ENCODE results near the gene SUZ12.
"Not testable (repeated sequence)": the region's sequence is repeated elsewhere in the genome, so short reads cannot be mapped to it uniquely, and the experiment has no call there.

Gene SUZ12

DNA sequence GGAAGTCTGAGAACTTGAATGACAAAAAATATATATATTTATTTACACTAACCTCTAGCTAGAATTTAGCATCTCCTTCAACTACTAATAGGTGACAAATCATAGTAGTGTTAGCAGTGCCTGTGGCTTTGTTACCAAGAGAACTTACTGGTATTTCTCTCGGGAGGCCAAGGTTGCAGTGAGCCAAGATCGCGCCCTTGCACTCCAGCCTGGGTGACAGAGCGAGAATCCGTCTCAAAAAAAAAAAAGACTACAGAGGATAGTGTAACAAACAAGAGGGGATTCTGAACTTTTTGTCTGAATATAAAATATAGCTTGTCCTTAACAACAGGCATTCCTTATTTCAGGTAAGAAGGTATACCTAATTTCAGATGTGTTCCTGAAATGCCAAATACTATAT is 1.3 kb upstream of the SUZ12 start:
- no peak overlapping the region for H3K4me2 ChIP-seq (ENCODE audit: low read length)
- no peak for DNase-seq
- H3K4me1 ChIP-seq (ENCODE audit: control insufficient read depth in 1 of 2, insufficient read depth in 2 of 2, low read length in 2 of 2), result no peaks in the 10 kb centered on the region
- no peak overlapping the region for H3K4me3 ChIP-seq (ENCODE audit: low read depth, low read length)
- no peak overlapping the region for H2BK5ac ChIP-seq (ENCODE audit: low read depth, low read length, poor library complexity)
- H4K91ac ChIP-seq (ENCODE audit: low read depth, low read length), result no peak overlapping the region
- H4K8ac ChIP-seq (ENCODE audit: low read depth, low read length), result no peak overlapping the region
- no peak overlapping the region for H4K12ac ChIP-seq (ENCODE audit: low read depth, low read length)
- no peak overlapping the region for H2BK12ac ChIP-seq (ENCODE audit: low read length)
- H2BK120ac ChIP-seq (ENCODE audit: insufficient read depth, low read length, poor library complexity), result no peak overlapping the region
- H2AK5ac ChIP-seq (ENCODE audit: low read length), result no peak overlapping the region
- H3K9ac ChIP-seq (ENCODE audit: low read length), result no peak overlapping the region
- WGBS (ENCODE audit: extremely low coverage, insufficient coverage, insufficient read length), result no CpG with 5 or more reads among the region's 5 CpGs
- H3K27ac ChIP-seq (ENCODE audit: low read depth, low read length), result no peak overlapping the region
- H3K79me1 ChIP-seq (ENCODE audit: low read length), result peaks cover 6% of the 10 kb centered on the region
- H3K18ac ChIP-seq (ENCODE audit: low read length), result no peak overlapping the region
- no peaks in the 10 kb centered on the region for H3K36me3 ChIP-seq (ENCODE audit: control insufficient read depth in 1 of 2, insufficient read depth in 2 of 2, low read length in 2 of 2)
- H3K23ac ChIP-seq (ENCODE audit: low read length), result no peak overlapping the region
- H3K14ac ChIP-seq (ENCODE audit: low read length), result no peak overlapping the region
- no peaks in the 10 kb centered on the region for H3K27me3 ChIP-seq (ENCODE audit: insufficient read depth, low read length)
- H3K79me2 ChIP-seq (ENCODE audit: control insufficient read depth, insufficient read depth, low read length, poor library complexity), result peaks cover 3% of the 10 kb centered on the region
- H3K4ac ChIP-seq (ENCODE audit: low read depth, low read length), result no peak overlapping the region
- no peak overlapping the region for H2AFZ ChIP-seq (ENCODE audit: insufficient read depth, low read length, poor library complexity)
- H3K9me3 ChIP-seq (ENCODE audit: insufficient read depth, low read depth, low read length), result no peaks in the 10 kb centered on the region

DNA sequence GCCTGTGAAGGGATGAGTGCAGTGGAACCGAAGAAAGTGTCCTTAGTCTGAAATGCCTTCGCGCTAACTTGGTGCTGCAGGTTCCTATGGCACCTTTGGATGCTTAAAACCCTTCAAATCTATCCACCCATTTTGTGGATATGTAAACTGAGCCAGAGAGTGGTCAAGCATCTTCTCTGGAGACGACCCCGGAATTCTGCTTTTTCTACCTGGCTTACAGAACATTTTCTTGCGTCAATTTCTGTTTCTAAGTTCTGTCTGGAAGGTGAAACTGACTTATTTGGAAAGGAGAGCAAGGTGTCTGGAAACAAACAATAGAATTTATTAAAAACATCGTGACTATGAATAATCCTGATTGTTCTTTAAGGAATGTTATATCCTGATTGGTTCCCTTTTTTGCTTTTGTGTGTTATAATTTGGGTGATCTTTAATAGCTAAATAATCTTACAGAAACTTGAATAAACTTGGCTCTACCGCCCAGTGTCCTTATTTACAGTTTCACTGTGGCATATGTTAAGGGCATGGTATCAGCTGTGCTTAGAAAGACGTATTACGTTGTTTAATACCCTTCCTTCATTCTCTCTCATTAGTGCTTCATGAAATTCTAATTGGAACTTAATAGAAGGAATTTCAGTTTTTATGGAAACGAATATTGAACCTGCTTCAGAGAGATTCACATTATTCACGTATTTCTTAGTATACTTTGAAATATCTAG is 1.3 kb downstream of the SUZ12 start:
- DNase-seq, result peak in 1 of 2 donors; percentile 4
- not testable (repeated sequence) for H4K12ac ChIP-seq (ENCODE audit: low read depth, low read length); H2BK12ac ChIP-seq (ENCODE audit: low read length); H3K79me1 ChIP-seq (ENCODE audit: low read length); H3K4me1 ChIP-seq (ENCODE audit: control insufficient read depth in 1 of 2, insufficient read depth in 2 of 2, low read length in 2 of 2); H3K4me3 ChIP-seq (ENCODE audit: low read depth, low read length); H2AK5ac ChIP-seq (ENCODE audit: low read length); H3K27me3 ChIP-seq (ENCODE audit: insufficient read depth, low read length); H3K9me3 ChIP-seq (ENCODE audit: insufficient read depth, low read depth, low read length); H3K79me2 ChIP-seq (ENCODE audit: control insufficient read depth, insufficient read depth, low read length, poor library complexity); H2BK5ac ChIP-seq (ENCODE audit: low read depth, low read length, poor library complexity); H3K27ac ChIP-seq (ENCODE audit: low read depth, low read length); H3K23ac ChIP-seq (ENCODE audit: low read length); H4K8ac ChIP-seq (ENCODE audit: low read depth, low read length); H3K9ac ChIP-seq (ENCODE audit: low read length); H2BK120ac ChIP-seq (ENCODE audit: insufficient read depth, low read length, poor library complexity); H3K14ac ChIP-seq (ENCODE audit: low read length); H3K36me3 ChIP-seq (ENCODE audit: control insufficient read depth in 1 of 2, insufficient read depth in 2 of 2, low read length in 2 of 2); H2AFZ ChIP-seq (ENCODE audit: insufficient read depth, low read length, poor library complexity); H3K4ac ChIP-seq (ENCODE audit: low read depth, low read length); H3K18ac ChIP-seq (ENCODE audit: low read length); H4K91ac ChIP-seq (ENCODE audit: low read depth, low read length)
- H3K4me2 ChIP-seq (ENCODE audit: low read length), result peak overlapping the region; percentile 63
- WGBS (ENCODE audit: extremely low coverage, insufficient coverage, insufficient read length), result no CpG with 5 or more reads among the region's 12 CpGs

DNA sequence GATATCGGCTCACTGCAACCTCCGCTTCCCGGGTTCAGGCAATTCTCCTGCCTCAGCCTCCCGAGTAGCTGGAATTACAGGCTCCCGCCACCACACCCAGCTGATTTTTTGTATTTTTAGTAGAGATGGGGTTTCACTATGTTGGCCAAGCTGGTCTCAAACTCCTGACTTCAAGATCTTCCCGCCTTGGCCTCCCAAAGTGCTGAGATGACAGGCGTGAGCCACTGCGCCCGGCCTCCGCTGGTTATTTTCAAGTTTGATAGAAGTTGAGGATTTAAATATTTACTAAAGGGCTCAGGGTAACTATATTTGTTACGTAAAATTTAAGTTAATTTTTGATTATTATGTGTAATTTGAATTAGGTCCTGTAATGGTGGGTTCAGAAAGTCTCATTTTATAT is 5.1 kb downstream of the SUZ12 start:
- not testable (repeated sequence) for H3K14ac ChIP-seq (ENCODE audit: low read length); H3K18ac ChIP-seq (ENCODE audit: low read length); H3K4me2 ChIP-seq (ENCODE audit: low read length); H2BK5ac ChIP-seq (ENCODE audit: low read depth, low read length, poor library complexity); H3K23ac ChIP-seq (ENCODE audit: low read length); H3K79me1 ChIP-seq (ENCODE audit: low read length); H3K4me1 ChIP-seq (ENCODE audit: control insufficient read depth in 1 of 2, insufficient read depth in 2 of 2, low read length in 2 of 2); H4K91ac ChIP-seq (ENCODE audit: low read depth, low read length); H3K27ac ChIP-seq (ENCODE audit: low read depth, low read length); H2BK120ac ChIP-seq (ENCODE audit: insufficient read depth, low read length, poor library complexity); H3K4ac ChIP-seq (ENCODE audit: low read depth, low read length); H2BK12ac ChIP-seq (ENCODE audit: low read length); H4K8ac ChIP-seq (ENCODE audit: low read depth, low read length); H2AK5ac ChIP-seq (ENCODE audit: low read length); DNase-seq; H4K12ac ChIP-seq (ENCODE audit: low read depth, low read length); H3K9me3 ChIP-seq (ENCODE audit: insufficient read depth, low read depth, low read length); H3K79me2 ChIP-seq (ENCODE audit: control insufficient read depth, insufficient read depth, low read length, poor library complexity); H3K9ac ChIP-seq (ENCODE audit: low read length); H3K36me3 ChIP-seq (ENCODE audit: control insufficient read depth in 1 of 2, insufficient read depth in 2 of 2, low read length in 2 of 2); H3K27me3 ChIP-seq (ENCODE audit: insufficient read depth, low read length); H2AFZ ChIP-seq (ENCODE audit: insufficient read depth, low read length, poor library complexity); H3K4me3 ChIP-seq (ENCODE audit: low read depth, low read length)
- 100% methylated on average over 1 of the region's 11 CpGs for WGBS (ENCODE audit: extremely low coverage, insufficient coverage, insufficient read length)

DNA sequence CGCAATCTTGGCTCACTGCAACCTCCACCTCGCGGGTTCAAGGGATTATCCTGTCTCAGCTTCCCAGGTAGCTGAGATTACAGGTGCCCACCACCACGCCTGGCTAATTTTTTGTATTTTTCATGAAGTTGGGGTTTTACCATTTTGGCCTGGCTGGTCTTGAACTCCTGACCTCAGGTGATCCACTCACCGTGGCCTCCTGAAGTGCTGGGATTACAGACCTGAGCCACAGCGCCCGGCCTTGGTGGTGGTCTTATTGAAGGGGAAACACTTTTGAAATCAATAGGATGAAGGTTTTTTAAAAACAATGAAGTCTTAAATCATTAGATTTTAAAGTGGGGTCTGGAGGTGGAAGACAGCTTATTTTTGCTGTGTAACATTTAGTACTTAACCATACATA is 5.6 kb downstream of the SUZ12 start:
- no CpG with 5 or more reads among the region's 7 CpGs for WGBS (ENCODE audit: extremely low coverage, insufficient coverage, insufficient read length)
- H2BK5ac ChIP-seq (ENCODE audit: low read depth, low read length, poor library complexity); H3K27ac ChIP-seq (ENCODE audit: low read depth, low read length); H4K8ac ChIP-seq (ENCODE audit: low read depth, low read length); H3K27me3 ChIP-seq (ENCODE audit: insufficient read depth, low read length); H3K9ac ChIP-seq (ENCODE audit: low read length); H3K23ac ChIP-seq (ENCODE audit: low read length); H3K36me3 ChIP-seq (ENCODE audit: control insufficient read depth in 1 of 2, insufficient read depth in 2 of 2, low read length in 2 of 2); H3K14ac ChIP-seq (ENCODE audit: low read length); H4K91ac ChIP-seq (ENCODE audit: low read depth, low read length); H3K4me2 ChIP-seq (ENCODE audit: low read length); H4K12ac ChIP-seq (ENCODE audit: low read depth, low read length); H3K9me3 ChIP-seq (ENCODE audit: insufficient read depth, low read depth, low read length); DNase-seq; H3K18ac ChIP-seq (ENCODE audit: low read length); H3K4me3 ChIP-seq (ENCODE audit: low read depth, low read length); H2AK5ac ChIP-seq (ENCODE audit: low read length); H3K79me2 ChIP-seq (ENCODE audit: control insufficient read depth, insufficient read depth, low read length, poor library complexity); H2AFZ ChIP-seq (ENCODE audit: insufficient read depth, low read length, poor library complexity); H3K4me1 ChIP-seq (ENCODE audit: control insufficient read depth in 1 of 2, insufficient read depth in 2 of 2, low read length in 2 of 2); H3K79me1 ChIP-seq (ENCODE audit: low read length); H2BK12ac ChIP-seq (ENCODE audit: low read length); H3K4ac ChIP-seq (ENCODE audit: low read depth, low read length); H2BK120ac ChIP-seq (ENCODE audit: insufficient read depth, low read length, poor library complexity): not testable (repeated sequence)
